CD14-positive monocyte (primary cell): ENCODE measurements around the gene FCSK. TPM values are rescaled to one million over a fixed set of nuclear protein-coding genes. Genes with fewer than 3 reads are reported as not detected.
A peak's percentile ranks its signal among the peaks of the same experiment; 100 is the strongest.

Source experiments
- DNase-seq, 3 donors: peaks; one replicate each; pipeline ENCODE4 v3.0.0-alpha.2; 2011 to 2022
- H2AFZ ChIP-seq: 2 replicates; pipeline ENCODE4 v1.6.0; 2012; ENCODE audit warnings: mild to moderate bottlenecking, low read depth, low read length, inconsistent platforms; ENCODE audit not compliant: insufficient read depth, poor library complexity, severe bottlenecking
- H3K27ac ChIP-seq, 2 donors: 1 replicate in 1 of 2; 2 replicates in 1 of 2; pipeline ENCODE4 v1.5.1; 2012 to 2013; ENCODE audit warnings: low read length in 2 of 2, control low read depth in 1 of 2, inconsistent platforms in 1 of 2, low read depth in 1 of 2, mild to moderate bottlenecking in 1 of 2
- H3K27me3 ChIP-seq, 2 donors: one replicate each; pipeline versions ENCODE4 v1.6.0 to v1.6.1; 2011 to 2013; ENCODE audit warnings: low read length in 2 of 2; ENCODE audit not compliant: control insufficient read depth in 2 of 2, insufficient read depth in 2 of 2
- H3K36me3 ChIP-seq, 2 donors: replicated peaks in 1 of 2; 1 replicate in 1 of 2; 2 replicates in 1 of 2; pipeline versions ENCODE4 v1.5.1 to v1.6.1; 2012 to 2013; ENCODE audit warnings: low read length in 2 of 2, control low read depth in 1 of 2, inconsistent platforms in 1 of 2, mild to moderate bottlenecking in 1 of 2; ENCODE audit not compliant: insufficient read depth in 2 of 2, control insufficient read depth in 1 of 2
- H3K4me1 ChIP-seq, 2 donors: 1 replicate in 1 of 2; 2 replicates in 1 of 2; pipeline versions ENCODE4 v1.5.1 to v1.6.1; 2012 to 2013; ENCODE audit warnings: low read length in 2 of 2, control low read depth in 1 of 2, inconsistent platforms in 1 of 2, mild to moderate bottlenecking in 1 of 2, moderate library complexity in 1 of 2; ENCODE audit not compliant: insufficient read depth in 2 of 2, control insufficient read depth in 1 of 2
- H3K4me2 ChIP-seq: replicated peaks from 2 replicates; pipeline ENCODE3; 2012; ENCODE audit warnings: low read length, moderate library complexity, mild to moderate bottlenecking; ENCODE audit not compliant: poor library complexity, severe bottlenecking; ENCODE audit errors: extremely low read depth
- H3K4me3 ChIP-seq, 3 experiments: fragments of 200-600 bp in 1 of 3; sonication (generic) in 1 of 3; replicated peaks in 1 of 3; 1 replicate in 2 of 3; 2 replicates in 1 of 3; pipeline ENCODE4 v1.5.1; 2011 to 2013; ENCODE audit warnings: low read length in 3 of 3, mild to moderate bottlenecking in 3 of 3, control low read depth in 2 of 3, low read depth in 2 of 3, inconsistent platforms in 1 of 3, moderate library complexity in 1 of 3
- H3K79me2 ChIP-seq: 2 replicates; pipeline ENCODE4 v1.6.0; 2012; ENCODE audit warnings: mild to moderate bottlenecking, control low read depth, inconsistent platforms, low read length, moderate library complexity; ENCODE audit not compliant: insufficient read depth
- H3K9ac ChIP-seq: 2 replicates; pipeline ENCODE4 v1.6.0; 2017; ENCODE audit warnings: low read length, mild to moderate bottlenecking; ENCODE audit not compliant: insufficient read depth, poor library complexity, severe bottlenecking
- H3K9me3 ChIP-seq, 2 donors: replicated peaks in 1 of 2; 1 replicate in 1 of 2; 2 replicates in 1 of 2; pipeline versions ENCODE4 v1.5.1 to v1.6.1; 2012 to 2013; ENCODE audit warnings: low read length in 2 of 2, control low read depth in 1 of 2; ENCODE audit not compliant: control insufficient read depth in 1 of 2, insufficient read depth in 1 of 2
- H4K20me1 ChIP-seq: 2 replicates; pipeline ENCODE4 v1.6.0; 2012; ENCODE audit warnings: mild to moderate bottlenecking, low read length, control low read depth, moderate library complexity; ENCODE audit not compliant: insufficient read depth
- H3K27ac Mint-ChIP-seq, 7 donors: one replicate each; pipeline ENCODE4 v1.8.0; 2020; ENCODE audit warnings: mild to moderate bottlenecking in 7 of 7, mixed read lengths in 7 of 7, moderate library complexity in 6 of 7, inconsistent platforms in 2 of 7
- H3K27me3 Mint-ChIP-seq, 3 donors: one replicate each; pipeline ENCODE4 v1.8.0; 2021 to 2022; ENCODE audit warnings: low read depth in 3 of 3, mild to moderate bottlenecking in 3 of 3, mixed read lengths in 3 of 3, moderate library complexity in 3 of 3, inconsistent platforms in 1 of 3
- H3K36me3 Mint-ChIP-seq, 2 donors: one replicate each; pipeline ENCODE4 v1.8.0; 2020; ENCODE audit warnings: mixed read lengths in 2 of 2, inconsistent platforms in 1 of 2, mild to moderate bottlenecking in 1 of 2
- H3K4me1 Mint-ChIP-seq: one replicate; pipeline ENCODE4 v1.8.0; 2020; ENCODE audit warnings: mild to moderate bottlenecking, mixed read lengths
- H3K4me3 Mint-ChIP-seq, 2 donors: one replicate each; pipeline ENCODE4 v1.8.0; 2020; ENCODE audit warnings: mild to moderate bottlenecking in 2 of 2, mixed read lengths in 2 of 2, moderate library complexity in 1 of 2
- H3K9me3 Mint-ChIP-seq, 7 donors: one replicate each; pipeline ENCODE4 v1.8.0; 2020 to 2022; ENCODE audit warnings: mixed read lengths in 7 of 7, mild to moderate bottlenecking in 6 of 7, moderate library complexity in 6 of 7, inconsistent platforms in 2 of 7
- CTCF ChIP-seq: fragments of 200-600 bp; IDR thresholded peaks from one replicate; pipeline ENCODE4 v1.8.0; 2022; ENCODE audit warnings: antibody characterized with exemption, mild to moderate bottlenecking
- WGBS: methylation state at CpG from one replicate; pipeline ENCODE4 v1.1.5; 2013; ENCODE audit warnings: missing lambda C conversion rate; ENCODE audit not compliant: insufficient coverage; 5-methylcytosine and 5-hydroxymethylcytosine counted together
- intact Hi-C, 2 donors: fragments of 100-400 bp; cut with micrococcal nuclease; formaldehyde crosslinking; loops; one replicate each; pipeline versions ENCODE4 v1.15.0 to v1.15.1; 2023
- polyA plus RNA-seq, 3 donors: library from polyadenylated mRNA; depleted of rRNA in 1 of 3; unstranded in 2 of 3; stranded (reverse) in 1 of 3; fragments of 300-500 nt in 2 of 3; fragments of >200 nt in 1 of 3; fragmentation: Illumina TruSeq in 2 of 3; gene quantifications; 1 replicate in 2 of 3; 2 replicates in 1 of 3; pipeline ENCODE4 v1.2.3, GENCODE V29; 2012 to 2021

Gene FCSK
- polyA plus RNA-seq, 3 donors: 4.2 to 19.0 (median 6.4) TPM

- intact Hi-C loops: loop anchor here in 1 of 2 donors (2.0 kb wide), 1 partner anchor 13 kb away; no protein-coding TSS in a partner anchor
- Mint-ChIP-seq H3K27me3 (peaks cover 0 to 4% (median 0%) of the 10 kb centered on the region in 3 donors), H3K4me1 (peaks cover 59% of the 10 kb centered on the region), H3K9me3 (no peaks in the 10 kb centered on the region), H3K27ac (peak overlapping the region in 5 of 7 donors; percentile 15 to 99 (median 93)), H3K4me3 (no peak overlapping the region), H3K36me3 (peaks cover 23 to 47% of the 10 kb centered on the region in 2 donors)
- Histone ChIP-seq H3K27ac (no peak overlapping the region), H3K4me1 (peaks cover 48 to 75% of the 10 kb centered on the region in 2 donors), H4K20me1 (peaks cover 34% of the 10 kb centered on the region), H3K36me3 (no peaks in the 10 kb centered on the region), H3K9ac (no peak overlapping the region), H2AFZ (no peak overlapping the region), H3K4me2 (no peak overlapping the region), H3K27me3 (no peaks in the 10 kb centered on the region), H3K9me3 (no peaks in the 10 kb centered on the region), H3K4me3 (no peak overlapping the region), H3K79me2 (peaks cover 57% of the 10 kb centered on the region)
- DNase-seq: no peak
- TF ChIP-seq CTCF: no peak
- WGBS: 100% methylated on average over 9 of the region's 11 CpGs
These were observed 32.7 kb upstream of the FCSK start for GRCh38 chr16:70421473-70422311.

- H3K27ac Mint-ChIP-seq: peak overlapping the region; percentile 93 to 99 (median 98)
- peak overlapping the region in 1 of 2 donors; percentile 82 for H3K27ac ChIP-seq
- H3K4me2 ChIP-seq: peak overlapping the region; percentile 33
- peaks cover 27 to 46% of the 10 kb centered on the region in 2 donors for H3K36me3 Mint-ChIP-seq
- H3K4me3 ChIP-seq: peak overlapping the region in 1 of 3 experiments; percentile 61
- H3K27me3 Mint-ChIP-seq: peaks cover 0 to 7% (median 0%) of the 10 kb centered on the region in 3 donors
- peaks cover 25% of the 10 kb centered on the region for H4K20me1 ChIP-seq
- intact Hi-C loops: loop anchor here in 1 of 2 donors (2.0 kb wide), 1 partner anchor 14 kb away; no protein-coding TSS in a partner anchor
- no peak overlapping the region for H3K4me3 Mint-ChIP-seq
- H3K9me3 Mint-ChIP-seq: no peaks in the 10 kb centered on the region
- no peak for TF ChIP-seq CTCF
- H2AFZ ChIP-seq: no peak overlapping the region
- no peaks in the 10 kb centered on the region for H3K36me3 ChIP-seq
- H3K79me2 ChIP-seq: peaks cover 63% of the 10 kb centered on the region
- H3K9me3 ChIP-seq: no peaks in the 10 kb centered on the region
- H3K4me1 ChIP-seq: peaks cover 54 to 79% of the 10 kb centered on the region in 2 donors
- no peaks in the 10 kb centered on the region for H3K27me3 ChIP-seq
- no peak overlapping the region for H3K9ac ChIP-seq
- DNase-seq: no peak
- H3K4me1 Mint-ChIP-seq: peaks cover 65% of the 10 kb centered on the region
- 92% methylated on average over 2 of the region's 4 CpGs for WGBS
These were observed 31.9 kb upstream of the FCSK start for GRCh38 chr16:70422543-70422942.
